Raji (cell line): ENCODE data around the gene FSTL3.

Experiments
- POLR2A ChIP-seq: IDR thresholded peaks from 2 replicates; pipeline ENCODE4 v1.6.1; 2011; ENCODE audit warnings: low read depth, low read length, control low read depth; ENCODE audit not compliant: insufficient read depth

FSTL3 gene

GRCh38 chr19:663682-664117, 12.5 kb upstream of the FSTL3 start:
- TF ChIP-seq POLR2A, result no peak

GRCh38 chr19:664913-665443, 11.2 kb upstream of the FSTL3 start:
- 0 out of 2 replicates have a peak, but pooled peaks have one; percentile 21 for TF ChIP-seq POLR2A

- TF ChIP-seq POLR2A, result no peak
These were observed 5.5 kb upstream of the FSTL3 start for GRCh38 chr19:670609-671075.

GRCh38 chr19:674282-675151, 1.7 kb upstream of the FSTL3 start:
- 0 out of 2 replicates have a peak, but pooled peaks have one; percentile 1 for TF ChIP-seq POLR2A

- no peak for TF ChIP-seq POLR2A
These were observed 219 bp upstream of the FSTL3 start for GRCh38 chr19:676007-676338.

- no peak for TF ChIP-seq POLR2A
These were observed 1.0 kb downstream of the FSTL3 start for GRCh38 chr19:677201-677600.

- 0 out of 2 replicates have a peak, but pooled peaks have one; percentile 12 for TF ChIP-seq POLR2A
These were observed 1.6 kb downstream of the FSTL3 start for GRCh38 chr19:677601-678436.

- no peak for TF ChIP-seq POLR2A
These were observed 2.7 kb downstream of the FSTL3 start for GRCh38 chr19:678791-679388.

- TF ChIP-seq POLR2A, result no peak
These were observed 3.5 kb downstream of the FSTL3 start for GRCh38 chr19:679418-680286.

- TF ChIP-seq POLR2A, result peak; percentile 77
These were observed 4.3 kb downstream of the FSTL3 start for GRCh38 chr19:680287-681028.

- TF ChIP-seq POLR2A, result no peak
These were observed 5.1 kb downstream of the FSTL3 start for GRCh38 chr19:681029-682019.

- TF ChIP-seq POLR2A, result no peak
These were observed 6.6 kb downstream of the FSTL3 start for GRCh38 chr19:682678-683320.
